ENCODE measurements around the gene ARTN.

The ARTN gene

DNA sequence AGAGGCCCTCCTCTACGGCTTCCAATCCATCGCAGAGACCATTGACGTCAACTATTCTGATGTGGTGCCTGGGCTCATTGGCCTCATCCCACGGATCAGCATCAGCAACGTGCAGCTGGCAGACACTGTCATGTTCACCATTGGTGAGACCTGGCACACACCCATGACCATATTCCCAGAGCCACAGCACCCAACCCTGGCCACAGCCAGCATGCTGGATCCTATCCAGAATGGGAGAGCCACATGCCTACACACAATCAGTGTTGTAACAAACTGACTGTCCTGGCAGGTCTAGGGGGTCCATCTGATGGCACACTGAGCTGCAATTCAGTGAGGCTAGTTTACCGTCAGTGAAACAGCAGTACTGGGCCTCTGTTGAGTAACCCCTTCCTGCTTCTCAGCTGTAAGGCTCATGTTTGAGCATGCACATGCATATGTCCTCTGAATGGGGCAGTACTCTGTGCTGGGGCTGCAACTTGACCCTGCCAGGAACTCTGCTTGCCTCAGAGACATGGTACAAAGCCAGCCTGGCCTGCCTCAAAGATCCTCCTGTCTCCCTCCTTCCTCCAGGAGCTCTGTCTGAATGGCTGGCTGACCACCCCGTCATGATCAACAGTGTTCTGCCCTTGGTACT is 23.9 kb downstream of the ARTN start:
- H3K4me3 ChIP-seq (ENCODE audit: low read depth, low read length), result no peak overlapping the region
- TF ChIP-seq, protein P1, sequence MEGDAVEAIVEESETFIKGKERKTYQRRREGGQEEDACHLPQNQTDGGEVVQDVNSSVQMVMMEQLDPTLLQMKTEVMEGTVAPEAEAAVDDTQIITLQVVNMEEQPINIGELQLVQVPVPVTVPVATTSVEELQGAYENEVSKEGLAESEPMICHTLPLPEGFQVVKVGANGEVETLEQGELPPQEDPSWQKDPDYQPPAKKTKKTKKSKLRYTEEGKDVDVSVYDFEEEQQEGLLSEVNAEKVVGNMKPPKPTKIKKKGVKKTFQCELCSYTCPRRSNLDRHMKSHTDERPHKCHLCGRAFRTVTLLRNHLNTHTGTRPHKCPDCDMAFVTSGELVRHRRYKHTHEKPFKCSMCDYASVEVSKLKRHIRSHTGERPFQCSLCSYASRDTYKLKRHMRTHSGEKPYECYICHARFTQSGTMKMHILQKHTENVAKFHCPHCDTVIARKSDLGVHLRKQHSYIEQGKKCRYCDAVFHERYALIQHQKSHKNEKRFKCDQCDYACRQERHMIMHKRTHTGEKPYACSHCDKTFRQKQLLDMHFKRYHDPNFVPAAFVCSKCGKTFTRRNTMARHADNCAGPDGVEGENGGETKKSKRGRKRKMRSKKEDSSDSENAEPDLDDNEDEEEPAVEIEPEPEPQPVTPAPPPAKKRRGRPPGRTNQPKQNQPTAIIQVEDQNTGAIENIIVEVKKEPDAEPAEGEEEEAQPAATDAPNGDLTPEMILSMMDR (IDR thresholded peaks at IDR 0.05; ENCODE audit: low read depth, low read length), result no peak

DNA sequence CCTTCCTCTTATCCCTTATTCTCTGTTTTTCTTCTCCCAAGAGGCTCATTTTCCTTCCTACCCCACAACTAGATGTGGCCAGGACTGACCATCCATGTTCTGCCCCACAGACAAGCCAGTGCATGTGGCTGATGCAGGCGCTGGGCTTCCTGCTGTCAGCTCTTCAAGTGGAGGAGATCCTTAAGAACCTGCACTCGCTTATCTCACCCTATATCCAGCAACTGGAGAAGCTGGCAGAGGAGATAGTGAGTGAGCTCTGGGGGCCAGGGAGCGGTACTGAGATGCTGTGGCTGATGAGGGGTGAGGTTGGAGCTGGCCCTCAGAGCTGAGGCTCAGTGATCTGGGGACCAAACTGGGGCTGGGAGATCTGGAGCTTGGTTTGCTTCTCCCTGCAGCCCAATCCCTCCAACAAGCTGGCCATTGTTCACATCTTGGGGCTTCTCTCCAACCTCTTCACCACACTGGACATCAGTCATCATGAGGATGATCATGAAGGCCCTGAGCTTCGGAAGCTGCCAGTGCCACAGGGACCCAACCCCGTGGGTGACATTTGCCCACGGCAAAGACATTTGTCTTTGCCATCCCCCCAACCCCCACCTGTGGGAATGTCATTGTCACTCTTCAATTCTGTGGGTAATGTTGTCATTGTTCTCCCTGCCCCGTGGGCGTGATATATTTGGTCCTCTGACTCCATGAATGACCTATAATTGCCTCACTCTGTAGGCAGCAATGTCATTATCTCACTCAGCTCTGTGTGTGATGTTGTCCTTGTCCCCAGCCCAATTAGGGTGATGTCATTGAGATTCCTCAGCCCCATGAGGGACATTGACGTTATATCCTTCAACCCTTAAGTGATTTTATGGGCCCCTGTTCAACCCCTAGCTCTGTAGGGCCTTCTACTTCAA is 25.0 kb downstream of the ARTN start:
- TF ChIP-seq, protein P1 (IDR thresholded peaks at IDR 0.05; ENCODE audit: low read depth, low read length), result no peak
- H3K4me3 ChIP-seq (ENCODE audit: low read depth, low read length), result no peak overlapping the region

DNA sequence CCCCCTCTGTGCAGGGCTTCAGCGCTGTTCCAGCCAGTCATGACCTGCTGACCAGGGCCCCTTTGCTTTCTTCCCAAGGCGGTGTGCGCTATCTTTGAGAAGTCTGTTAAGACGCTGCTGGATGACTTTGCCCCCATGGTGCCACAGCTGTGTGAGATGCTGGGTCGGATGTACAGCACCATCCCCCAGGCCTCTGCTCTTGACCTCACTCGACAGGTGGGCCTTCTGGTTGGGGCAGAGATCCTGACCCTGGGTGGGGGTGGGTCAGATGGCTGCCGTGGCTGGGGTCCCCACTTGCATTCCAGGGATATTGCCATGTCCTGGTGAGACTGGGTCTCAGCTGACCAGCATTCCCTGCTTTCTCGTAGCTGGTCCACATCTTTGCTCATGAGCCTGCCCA is 27.2 kb downstream of the ARTN start:
- H3K4me3 ChIP-seq (ENCODE audit: low read depth, low read length), result no peak overlapping the region
- TF ChIP-seq, protein P1 (IDR thresholded peaks at IDR 0.05; ENCODE audit: low read depth, low read length), result no peak

DNA sequence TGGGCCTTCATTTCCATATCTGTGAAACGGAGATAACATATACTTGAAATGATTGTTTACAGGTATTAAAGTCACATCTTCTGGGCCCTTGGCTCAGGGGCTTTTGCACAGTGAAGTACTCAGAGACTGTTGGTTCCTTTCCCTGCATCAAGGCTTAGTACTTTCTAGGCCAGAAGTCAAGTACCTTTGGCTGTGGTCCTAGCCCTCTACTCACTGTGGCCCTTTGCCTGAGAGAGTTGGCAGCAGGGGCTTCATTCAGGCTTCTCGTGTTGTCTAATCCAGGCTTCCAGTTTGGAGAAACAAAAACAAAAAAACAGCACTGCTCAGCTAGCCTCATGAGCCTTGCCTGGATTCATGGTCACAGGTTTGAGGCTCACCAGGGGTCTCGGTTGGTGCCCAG is 28.1 kb downstream of the ARTN start:
- TF ChIP-seq, protein P1 (IDR thresholded peaks at IDR 0.05; ENCODE audit: low read depth, low read length), result no peak
- H3K4me3 ChIP-seq (ENCODE audit: low read depth, low read length), result no peak overlapping the region

DNA sequence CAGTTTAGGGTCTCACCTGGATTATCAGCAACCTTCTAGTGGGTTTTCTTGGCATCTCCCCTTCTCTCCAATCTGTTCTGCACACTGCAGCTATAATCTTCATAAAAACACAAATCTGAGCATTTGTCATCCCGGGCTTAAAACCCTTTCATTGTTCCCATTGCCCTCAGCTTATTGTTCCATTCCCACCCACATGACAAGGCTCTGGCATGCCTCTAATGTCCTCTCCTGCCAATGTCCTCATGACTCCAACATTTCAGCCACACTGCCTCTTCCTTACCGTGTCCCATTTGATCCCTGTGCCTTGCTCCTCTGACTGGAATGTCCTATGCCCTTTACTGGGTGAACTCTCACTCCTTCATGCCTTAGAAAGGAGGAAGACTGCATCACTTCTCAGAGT is 28.7 kb downstream of the ARTN start:
- TF ChIP-seq, protein P1 (IDR thresholded peaks at IDR 0.05; ENCODE audit: low read depth, low read length), result no peak
- no peak overlapping the region for H3K4me3 ChIP-seq (ENCODE audit: low read depth, low read length)

DNA sequence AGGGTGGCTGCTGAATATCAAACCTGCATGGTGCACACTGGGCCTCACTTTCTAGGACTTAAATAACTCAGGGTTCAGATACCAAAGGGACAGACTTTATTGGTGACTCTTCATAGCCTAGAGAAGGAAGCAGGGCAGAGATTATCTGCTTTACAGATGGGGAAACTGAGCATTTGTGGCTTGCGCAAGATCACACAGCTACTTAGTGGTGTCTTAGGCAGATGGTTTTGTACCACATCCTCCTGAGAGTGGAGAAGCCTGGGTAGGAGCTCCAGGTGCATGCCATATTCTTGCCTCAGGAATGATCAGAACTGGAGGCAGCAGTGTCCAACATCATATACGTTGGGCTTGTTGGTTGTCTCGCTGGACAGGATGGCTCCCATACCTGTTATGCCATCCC is 29.4 kb downstream of the ARTN start:
- TF ChIP-seq, protein P1 (IDR thresholded peaks at IDR 0.05; ENCODE audit: low read depth, low read length), result no peak

DNA sequence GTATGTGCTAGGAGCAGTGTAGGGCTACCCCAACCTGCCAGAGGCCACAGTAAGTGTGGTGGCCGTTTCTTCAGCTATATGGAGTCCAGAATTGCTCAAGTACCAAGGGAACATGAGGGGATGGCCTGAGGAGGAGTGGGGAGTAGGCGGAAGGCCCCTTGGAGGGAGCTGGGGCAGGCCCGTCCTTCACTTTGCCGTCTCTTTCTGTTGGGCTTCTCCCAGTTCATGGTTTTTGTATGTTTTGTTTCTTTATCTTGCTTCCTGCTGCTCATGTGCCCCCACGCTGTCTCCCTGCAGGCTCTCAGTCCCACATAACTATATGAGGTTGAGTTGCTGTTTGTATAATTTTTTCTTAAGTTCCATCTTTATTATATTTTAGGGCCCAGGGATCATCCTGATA is 30.3 kb downstream of the ARTN start:
- TF ChIP-seq, protein P1 (IDR thresholded peaks at IDR 0.05; ENCODE audit: low read depth, low read length), result no peak
- H3K4me3 ChIP-seq (ENCODE audit: low read depth, low read length), result no peak overlapping the region

More for the DNA sequence above, 29.4 kb downstream of the ARTN start:
- no peak overlapping the region for H3K4me3 ChIP-seq (ENCODE audit: low read depth, low read length)

Measured in WI38 (cell line).